Smooth muscle cell (in vitro differentiated cells): ENCODE results near the gene IFITM2. TPM values are rescaled to one million over a fixed set of nuclear protein-coding genes. Genes with fewer than 3 reads are reported as not detected.
"Not testable (repeated sequence)": the region's sequence is repeated elsewhere in the genome, so short reads cannot be mapped to it uniquely, and the experiment has no call there.

Source experiments
- DNase-seq: peaks from one replicate; lab custom pipeline; 2025; ENCODE audit not compliant: unreplicated experiment; lab: John Stamatoyannopoulos, UW
- H2AFZ ChIP-seq: fragments of 200-600 bp; sonication (generic); 2 replicates; pipeline ENCODE4 v1.6.0; 2016; ENCODE audit warnings: antibody characterized with exemption, low read depth, mild to moderate bottlenecking
- H3F3A ChIP-seq: fragments of 200-600 bp; sonication (generic); 2 replicates; pipeline ENCODE4 v1.6.0; 2017; ENCODE audit warnings: antibody characterized with exemption, low read depth
- H3K27ac ChIP-seq: fragments of 200-600 bp; sonication (generic); 2 replicates; pipeline ENCODE4 v1.5.1; 2016; ENCODE audit warnings: low read depth, mild to moderate bottlenecking
- H3K27me3 ChIP-seq: fragments of 200-600 bp; sonication (generic); 2 replicates; pipeline ENCODE4 v1.6.1; 2016; ENCODE audit warnings: low read depth, mild to moderate bottlenecking
- H3K36me3 ChIP-seq: fragments of 200-600 bp; sonication (generic); 2 replicates; pipeline ENCODE4 v1.5.1; 2016; ENCODE audit warnings: low read depth
- H3K4me1 ChIP-seq: fragments of 200-600 bp; sonication (generic); 2 replicates; pipeline ENCODE4 v1.5.1; 2016; ENCODE audit warnings: low read depth
- H3K4me2 ChIP-seq: fragments of 200-600 bp; sonication (generic); 2 replicates; pipeline ENCODE4 v1.6.0; 2016; ENCODE audit warnings: mild to moderate bottlenecking
- H3K4me3 ChIP-seq: fragments of 200-600 bp; sonication (generic); 2 replicates; pipeline ENCODE4 v1.5.1; 2016; ENCODE audit warnings: mild to moderate bottlenecking
- H3K79me2 ChIP-seq: fragments of 200-600 bp; sonication (generic); 2 replicates; pipeline ENCODE4 v1.6.0; 2016; ENCODE audit warnings: low read depth, mild to moderate bottlenecking
- H3K9ac ChIP-seq: fragments of 200-600 bp; sonication (generic); 2 replicates; pipeline ENCODE4 v1.6.0; 2016; ENCODE audit warnings: low read depth
- H3K9me3 ChIP-seq: fragments of 200-600 bp; sonication (generic); replicated peaks from 2 replicates; pipeline ENCODE4 v1.5.1; 2016; ENCODE audit warnings: low read depth
- H4K20me1 ChIP-seq: fragments of 200-600 bp; sonication (generic); 2 replicates; pipeline ENCODE4 v1.6.0; 2016; ENCODE audit warnings: low read depth
- CTCF ChIP-seq: fragments of 200-600 bp; sonication (generic); IDR thresholded peaks from 2 replicates; pipeline ENCODE4 v1.5.1; 2017; ENCODE audit warnings: borderline replicate concordance, mild to moderate bottlenecking, antibody characterized with exemption; ENCODE audit not compliant: insufficient read depth, poor library complexity, severe bottlenecking
- WGBS: methylation state at CpG from one replicate; pipeline ENCODE4 v1.1.7; 2016; ENCODE audit warnings: low lambda C conversion rate; 5-methylcytosine and 5-hydroxymethylcytosine counted together
- polyA plus RNA-seq: library from polyadenylated mRNA; unstranded; fragments of >200 nt; fragmentation: Nextera tagmentation; extraction: Ambion mirVana; gene quantifications from 2 replicates; pipeline ENCODE4 v1.2.1, GENCODE V29; 2016
- total RNA-seq: library from RNA; depleted of rRNA; stranded (reverse); fragments of >200 nt; gene quantifications from 2 replicates; pipeline ENCODE4 v1.2.3, GENCODE V29; 2014

Gene IFITM2
- total and polyA plus RNA-seq, 2 experiments from 2014 or later, result 210 to 1,486 TPM

GRCh38 chr11:267491-267994 lies 40.1 kb upstream of the IFITM2 start:
- Histone ChIP-seq H3K9ac (no peak overlapping the region), H4K20me1 (no peaks in the 10 kb centered on the region), H3K36me3 (no peaks in the 10 kb centered on the region), H3K4me3 (no peak overlapping the region), H3K4me2 (no peak overlapping the region), H3K27me3 (no peaks in the 10 kb centered on the region), H2AFZ (no peak overlapping the region), H3K27ac (no peak overlapping the region), H3F3A (no peaks in the 10 kb centered on the region), H3K79me2 (no peaks in the 10 kb centered on the region), H3K9me3 (no peaks in the 10 kb centered on the region), H3K4me1 (no peaks in the 10 kb centered on the region)
- DNase-seq, result no peak
- TF ChIP-seq CTCF, result no peak
- 79% methylated on average over 12 of the region's 18 CpGs for WGBS

DNA sequence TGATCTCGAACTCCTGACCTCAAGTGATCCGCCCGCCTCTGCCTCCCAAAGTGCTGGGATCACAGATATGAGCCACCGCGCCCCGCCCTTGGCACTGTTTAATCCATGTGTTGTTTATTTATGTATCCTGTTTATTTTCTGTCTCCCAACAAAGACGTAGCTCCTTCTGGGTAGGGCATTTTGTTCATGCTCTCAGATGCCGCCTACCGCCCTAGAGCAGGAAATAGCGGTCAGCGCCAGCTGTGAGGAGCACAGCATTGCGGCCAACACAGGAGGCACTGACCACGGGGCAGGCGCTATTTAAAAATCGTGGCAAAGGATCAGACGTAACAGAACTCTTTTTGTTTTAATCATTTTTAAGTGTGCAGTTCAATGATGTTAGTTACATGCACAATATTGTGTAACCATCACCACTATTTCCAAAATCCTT lies 38.9 kb upstream of the IFITM2 start:
- not testable (repeated sequence) for H3K27ac ChIP-seq, H3K4me2 ChIP-seq, H4K20me1 ChIP-seq, H2AFZ ChIP-seq, H3K36me3 ChIP-seq, DNase-seq, H3K9me3 ChIP-seq, H3K79me2 ChIP-seq, H3K9ac ChIP-seq, H3K4me1 ChIP-seq, H3K4me3 ChIP-seq, H3K27me3 ChIP-seq, H3F3A ChIP-seq
- 88% methylated on average over 16 of the region's 16 CpGs for WGBS

- no peaks in the 10 kb centered on the region for H3F3A ChIP-seq
- no peak for TF ChIP-seq CTCF
- H3K4me2 ChIP-seq, result no peak overlapping the region
- no peak overlapping the region for H3K9ac ChIP-seq
- H3K4me1 ChIP-seq, result no peaks in the 10 kb centered on the region
- no peak for DNase-seq
- H4K20me1 ChIP-seq, result no peaks in the 10 kb centered on the region
- H3K9me3 ChIP-seq, result no peaks in the 10 kb centered on the region
- H3K27ac ChIP-seq, result no peak overlapping the region
- 75% methylated on average over 21 of the region's 21 CpGs for WGBS
- H3K36me3 ChIP-seq, result no peaks in the 10 kb centered on the region
- H3K79me2 ChIP-seq, result no peaks in the 10 kb centered on the region
- H2AFZ ChIP-seq, result no peak overlapping the region
- H3K4me3 ChIP-seq, result no peak overlapping the region
- H3K27me3 ChIP-seq, result no peaks in the 10 kb centered on the region
Observed at GRCh38 chr11:269146-269890, 38.3 kb upstream of the IFITM2 start.

DNA sequence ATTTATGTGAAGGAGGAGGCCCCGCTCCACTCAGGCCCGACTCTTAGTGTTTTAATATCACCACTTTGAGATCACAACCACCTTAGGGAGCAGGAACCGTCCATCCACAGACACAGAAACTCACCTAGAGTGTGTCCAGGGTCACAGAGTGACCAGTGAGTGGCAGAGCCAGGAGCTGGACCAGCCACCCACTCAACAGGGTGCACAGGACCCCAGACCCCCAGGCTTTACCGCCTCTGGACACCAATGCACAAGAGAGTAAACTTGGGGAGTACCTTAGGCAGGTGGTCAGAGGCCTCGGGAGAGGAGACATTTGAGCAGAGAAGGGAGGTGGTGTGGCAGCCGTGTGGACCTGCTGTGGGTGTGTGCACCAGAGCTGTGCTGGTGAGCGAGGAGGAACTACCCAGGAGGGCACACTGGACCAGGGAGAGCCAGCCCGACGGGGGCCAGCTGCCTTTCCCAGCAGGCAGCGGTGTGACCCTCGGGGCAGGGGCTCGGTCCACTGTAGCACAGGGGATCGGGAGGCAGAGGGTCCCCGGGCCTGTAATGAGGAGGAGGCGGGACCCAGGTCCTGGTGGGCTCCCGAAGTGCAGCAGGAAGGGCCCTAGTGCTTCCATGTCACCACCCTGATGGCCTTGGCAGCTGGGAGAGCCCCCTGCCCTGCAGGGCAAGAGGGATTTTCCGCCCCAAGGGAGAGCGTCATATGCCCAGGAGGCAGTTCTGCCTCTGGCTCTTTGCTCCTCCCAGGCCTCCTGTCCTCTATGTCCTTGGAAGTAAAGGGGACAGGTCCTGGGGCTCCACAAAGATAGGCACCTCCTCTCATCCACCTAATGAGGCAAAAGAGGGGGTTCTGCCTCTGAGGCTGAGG lies 36.9 kb upstream of the IFITM2 start:
- Histone ChIP-seq H3K79me2 (no peaks in the 10 kb centered on the region), H3K36me3 (no peaks in the 10 kb centered on the region), H3K27ac (no peak overlapping the region), H3K9me3 (no peaks in the 10 kb centered on the region), H3K4me1 (no peaks in the 10 kb centered on the region), H4K20me1 (no peaks in the 10 kb centered on the region), H3K9ac (no peak overlapping the region), H3K4me2 (no peak overlapping the region), H3K4me3 (no peak overlapping the region), H3K27me3 (no peaks in the 10 kb centered on the region), H2AFZ (no peak overlapping the region), H3F3A (no peaks in the 10 kb centered on the region)
- no peak for DNase-seq
- WGBS, result 90% methylated on average over 18 of the region's 18 CpGs
- TF ChIP-seq CTCF, result no peak
